OCI-M2 (cell line): ENCODE measurements around the gene OR5B2.
"Not testable (repeated sequence)": the region's sequence is repeated elsewhere in the genome, so short reads cannot be mapped to it uniquely, and the experiment has no call there.

ENCODE experiments used
- DNase-seq: peaks from one replicate; lab custom pipeline; 2025; ENCODE audit not compliant: unreplicated experiment; lab: John Stamatoyannopoulos, UW

Gene OR5B2

GRCh38 chr11:58428021-58428420 is at the start of gene OR5B2:
Gene OR5B2, minus strand, starts transcription at chr11:58428121. Its CDS starts 4,860 bp downstream, at chr11:58423261.
- no peak for DNase-seq

DNA sequence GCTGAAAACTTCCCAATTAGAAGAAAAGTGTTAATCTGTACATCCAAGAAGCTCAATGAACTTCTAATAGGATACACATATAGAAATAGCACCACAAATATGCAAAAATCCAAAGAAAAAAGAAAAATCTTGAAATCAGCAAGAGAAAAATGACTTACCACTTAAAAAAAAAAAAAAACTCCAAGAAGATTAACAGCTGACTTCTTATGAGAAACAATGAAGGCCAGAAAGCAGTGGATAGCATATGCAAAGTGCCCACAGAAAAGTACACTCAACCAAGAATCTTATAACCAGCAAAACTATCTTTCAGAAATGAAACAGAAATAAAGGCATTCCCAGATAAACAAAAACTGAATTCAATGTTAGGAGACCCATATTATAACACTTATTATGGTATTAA is 44.0 kb upstream of the OR5B2 start:
- DNase-seq, result no peak

DNA sequence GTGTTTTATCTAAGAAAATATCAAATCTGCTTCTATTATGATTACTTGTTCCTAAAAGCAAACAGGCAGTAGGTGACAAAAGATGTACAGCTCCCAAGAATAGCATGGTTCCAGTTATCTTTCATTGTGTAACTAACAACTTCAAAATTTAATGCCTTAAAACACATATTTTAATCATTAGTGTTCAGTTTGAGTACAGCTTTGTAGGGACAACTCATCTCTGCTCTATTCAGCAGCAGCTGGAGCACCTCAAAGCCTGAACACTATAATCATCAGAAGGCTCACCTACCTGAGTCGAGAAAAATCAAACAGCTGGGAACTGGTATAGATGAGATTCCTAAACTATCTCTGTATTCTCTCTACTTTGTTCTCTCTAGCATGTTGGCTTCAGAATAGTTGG is 38.4 kb upstream of the OR5B2 start:
- DNase-seq, result no peak

DNA sequence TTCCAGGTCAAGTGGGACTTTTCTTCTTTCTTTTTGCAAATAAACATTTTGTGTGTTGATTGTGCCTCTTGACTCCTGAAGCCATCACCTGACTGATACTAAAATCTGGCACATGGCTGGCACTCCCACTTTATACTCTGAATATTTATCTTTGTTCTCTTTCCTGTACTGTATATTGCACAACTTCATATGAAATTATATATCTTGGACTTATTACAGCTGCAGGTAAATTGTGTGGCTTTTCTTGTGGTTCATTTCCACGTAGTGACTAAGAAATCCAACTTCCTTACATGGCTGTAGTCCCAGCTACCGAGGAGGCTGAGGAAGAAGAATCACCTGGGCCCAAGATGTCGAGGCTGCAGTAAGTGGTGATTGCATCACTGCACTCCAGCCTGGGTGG is 37.8 kb upstream of the OR5B2 start:
- DNase-seq, result no peak

- DNase-seq, result no peak
Observed at GRCh38 chr11:58451585-58451984, 23.7 kb upstream of the OR5B2 start.

GRCh38 chr11:58446294-58446693 is 18.4 kb upstream of the OR5B2 start:
- no peak for DNase-seq

DNA sequence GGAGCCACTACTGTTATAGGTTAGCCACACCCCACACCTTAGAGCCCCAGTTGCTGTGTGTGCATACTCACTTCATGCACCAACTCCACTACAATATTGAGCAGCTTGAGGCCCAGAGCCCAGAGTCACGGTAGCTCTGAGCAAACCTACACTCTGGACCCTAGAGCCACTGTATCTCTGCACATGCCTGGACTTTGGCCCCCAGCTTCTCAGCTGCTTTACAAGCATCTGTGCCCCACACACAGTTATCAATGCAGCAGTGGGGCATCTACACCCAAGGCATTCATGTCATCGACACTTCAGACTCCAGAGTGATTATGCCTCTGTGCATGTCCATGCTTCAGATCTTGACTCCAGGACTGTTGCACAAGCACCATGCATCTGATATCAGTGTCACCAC is 16.4 kb upstream of the OR5B2 start:
- DNase-seq, result no peak

GRCh38 chr11:58442136-58442535 is 14.2 kb upstream of the OR5B2 start, which contains the start of gene OR5B12:
Gene OR5B12, minus strand, starts transcription at chr11:58442236. Its CDS starts 2,085 bp downstream, at chr11:58440151.
- DNase-seq, result no peak

DNA sequence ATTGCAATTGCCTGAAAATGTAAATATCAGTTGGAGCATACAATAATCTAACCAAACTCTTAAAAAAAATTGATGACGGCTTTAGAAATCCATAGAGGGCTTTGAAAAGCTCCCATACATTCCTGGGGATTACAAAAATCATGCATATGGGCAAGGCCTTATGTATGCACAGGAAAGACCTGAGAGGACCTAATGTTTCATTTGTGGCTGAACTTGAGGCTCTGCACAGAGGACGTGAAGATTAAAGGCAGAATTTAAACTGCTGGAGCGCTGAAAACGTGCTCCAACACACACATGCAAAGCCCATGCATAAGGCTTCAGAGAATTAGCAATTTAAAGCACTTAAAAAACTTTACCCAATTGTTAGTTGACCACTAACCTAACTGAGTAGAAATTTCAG is 10.6 kb upstream of the OR5B2 start:
- DNase-seq, result no peak

DNA sequence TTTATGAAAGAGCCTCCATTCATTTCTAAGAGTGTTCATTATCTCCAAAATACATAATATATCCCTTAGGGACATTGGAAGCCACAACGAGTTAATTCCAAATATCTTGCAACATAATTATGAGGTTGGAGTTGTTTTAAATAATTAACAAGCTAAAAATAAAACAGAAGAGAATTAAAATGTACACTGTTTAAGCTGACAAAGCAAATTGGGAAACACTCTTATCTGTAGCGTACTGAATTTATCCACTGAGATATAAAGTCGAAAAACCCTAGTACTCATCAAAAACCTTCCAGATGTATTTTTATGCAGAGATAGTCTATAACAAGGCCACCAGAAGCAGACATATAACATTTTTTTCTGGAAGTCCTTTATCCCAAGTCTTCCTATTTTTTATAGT is 6.3 kb upstream of the OR5B2 start:
- no peak for DNase-seq

DNA sequence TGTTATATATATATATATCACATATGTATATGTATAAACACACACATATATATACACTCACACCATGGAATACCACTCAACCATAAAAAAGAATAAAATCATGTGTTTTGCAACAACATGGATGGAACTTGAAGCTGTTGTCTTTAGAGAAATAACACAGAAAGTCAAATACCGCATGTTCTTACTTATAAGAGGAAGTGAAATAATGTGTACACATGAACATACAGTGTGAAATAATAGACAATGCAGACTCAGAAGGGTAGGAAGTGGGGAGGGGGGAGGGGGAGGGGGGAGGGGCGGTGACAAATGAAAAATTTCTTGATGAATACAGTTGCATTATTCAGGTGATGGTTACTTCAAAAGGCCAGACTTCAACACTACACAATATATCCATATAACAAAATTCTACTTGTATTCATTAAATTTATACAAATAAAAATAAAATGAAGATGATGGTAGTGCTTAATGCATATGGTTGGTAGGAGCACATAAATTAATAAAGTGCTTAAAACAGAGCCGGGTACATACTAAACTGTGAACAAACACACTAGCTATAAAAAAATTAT is 5.8 kb upstream of the OR5B2 start:
- no peak for DNase-seq

DNA sequence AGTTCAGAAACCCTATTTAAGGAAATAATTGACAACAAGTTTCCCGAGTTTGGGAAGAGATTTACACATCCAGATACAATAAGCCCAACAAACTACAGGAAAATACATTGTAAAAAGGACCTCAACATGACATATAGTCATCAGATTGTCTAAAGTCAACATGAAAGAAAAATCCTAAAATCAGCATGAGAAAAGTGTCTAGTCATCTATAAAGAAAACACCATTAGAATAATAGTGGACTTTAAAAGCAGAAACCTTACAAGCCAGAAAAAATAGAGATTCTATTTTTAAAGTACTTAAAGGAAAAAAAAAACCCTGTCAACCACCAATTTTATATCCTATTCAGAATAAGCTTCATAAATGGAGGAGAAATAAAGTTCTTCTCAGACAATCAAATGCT is 1.4 kb upstream of the OR5B2 start:
- DNase-seq, result no peak

DNA sequence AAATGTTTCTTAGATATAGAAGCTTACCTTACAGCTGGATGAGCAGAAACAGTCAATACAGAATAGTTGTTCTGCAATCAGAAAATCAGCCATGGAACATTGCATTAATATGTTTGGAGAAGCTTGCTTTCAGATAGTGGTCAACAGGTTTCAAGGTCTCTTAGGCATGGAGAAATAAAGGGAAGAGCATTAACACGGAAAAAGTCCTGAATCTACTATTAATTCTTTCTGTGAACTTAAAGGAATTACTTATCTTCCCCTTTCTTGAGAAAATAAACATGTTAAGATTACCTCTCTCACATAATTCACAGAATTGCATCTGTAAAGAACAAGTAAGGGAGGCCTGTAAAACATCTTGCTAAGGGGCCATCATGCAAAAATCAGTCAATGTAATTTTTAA is 21.1 kb downstream of the OR5B2 start, which contains the start of gene OR5B3:
Gene OR5B3, minus strand, starts transcription at position 101 of the 400 bp plus-strand sequence. CDS start 3,465 bp downstream, outside the sequence.
- no peak for DNase-seq

- not testable (repeated sequence) for DNase-seq
Observed at GRCh38 chr11:58399622-58400021, 28.3 kb downstream of the OR5B2 start.

DNA sequence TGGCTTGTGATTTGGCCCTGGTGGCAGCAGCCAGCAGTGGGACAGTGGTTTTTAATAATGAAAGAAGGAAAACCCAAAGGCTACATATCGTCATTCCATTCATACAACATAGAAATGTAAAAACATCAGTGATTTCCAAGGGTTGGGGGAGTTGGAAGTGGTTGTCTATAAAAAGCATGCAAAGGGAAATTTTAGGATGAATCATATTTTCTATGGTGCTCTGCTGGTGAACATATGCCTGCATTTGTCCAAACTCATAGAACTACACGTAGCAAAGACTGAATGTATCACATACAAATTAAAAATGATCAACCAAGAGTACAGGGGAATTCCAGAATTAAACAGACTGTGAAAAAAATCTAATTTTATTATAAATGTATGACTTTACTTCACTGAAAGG is 32.3 kb downstream of the OR5B2 start:
- DNase-seq, result no peak

GRCh38 chr11:58394195-58394594 is 33.7 kb downstream of the OR5B2 start:
- no peak for DNase-seq

DNA sequence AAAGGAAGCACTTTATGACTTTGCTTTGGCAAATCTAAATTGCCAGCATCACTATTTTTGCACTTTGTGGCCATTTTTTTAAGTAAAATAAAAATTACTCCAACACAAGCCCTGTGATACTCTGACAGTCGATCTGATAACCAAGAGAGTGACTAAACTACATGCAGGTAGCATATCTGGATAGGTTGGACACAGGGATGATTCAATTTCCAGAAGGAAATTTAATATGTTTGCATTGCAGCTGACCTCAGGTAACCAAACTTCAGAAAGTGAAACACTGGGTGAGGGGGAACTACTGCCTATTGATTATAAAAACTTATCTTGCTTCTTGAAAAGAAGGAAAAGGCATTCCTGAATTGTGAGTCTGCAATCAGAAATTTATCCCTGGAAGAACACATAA is 35.2 kb downstream of the OR5B2 start:
- DNase-seq, result no peak

DNA sequence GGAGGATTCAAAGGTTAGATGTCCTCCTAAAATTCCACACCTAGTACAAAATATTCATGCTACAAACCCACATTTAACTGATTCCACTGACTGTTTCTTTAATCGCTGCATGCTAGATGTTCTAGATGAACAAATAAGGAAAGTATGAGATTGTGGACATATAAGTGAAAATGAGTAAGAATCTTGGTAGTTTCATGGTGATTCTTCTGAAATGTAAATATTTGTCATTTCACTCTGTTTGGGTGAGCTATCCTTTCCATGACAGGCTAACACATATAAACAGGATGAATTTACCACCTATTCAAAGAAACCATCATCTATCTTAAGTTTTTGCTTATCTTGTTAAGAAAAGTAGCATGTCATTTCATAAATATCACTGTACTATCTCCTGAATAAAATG is 36.0 kb downstream of the OR5B2 start:
- no peak for DNase-seq

GRCh38 chr11:58390551-58391063 is 37.3 kb downstream of the OR5B2 start:
- no peak for DNase-seq
